ENCODE data around the gene AIMP2. TPM values are rescaled to one million over a fixed set of nuclear protein-coding genes. Genes with fewer than 3 reads are reported as not detected.
"Not testable (repeated sequence)": the region's sequence is repeated elsewhere in the genome, so short reads cannot be mapped to it uniquely, and the experiment has no call there.

The AIMP2 gene
- total and polyA plus RNA-seq, 4 donors, result 28.7 to 41.7 (median 34.9) TPM

DNA sequence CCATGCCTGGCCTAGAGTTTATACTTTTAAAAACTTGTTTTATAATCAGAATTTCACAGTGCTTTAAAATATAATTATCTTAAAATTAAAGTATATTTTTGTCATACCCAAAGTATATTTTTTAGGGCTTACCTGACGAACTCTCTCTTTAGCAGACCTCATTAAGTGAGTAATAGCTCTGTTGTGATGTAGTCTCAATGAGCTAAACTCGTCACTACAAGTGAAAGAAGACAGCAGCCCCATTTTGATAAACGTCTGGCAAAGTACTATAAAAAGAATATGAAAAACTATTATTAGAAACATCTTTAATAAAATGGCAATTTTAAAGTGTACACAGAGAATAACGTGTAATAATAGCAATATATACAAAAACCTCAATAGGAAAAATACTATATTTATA is 40.7 kb downstream of the AIMP2 start:
- no peak overlapping the region for H3K4me3 ChIP-seq (ENCODE audit: low read depth in 1 of 3, low read length in 3 of 3)
- no peak for TF ChIP-seq YY1 (IDR thresholded peaks at IDR 0.05)
- no peak for TF ChIP-seq JUND (IDR thresholded peaks at IDR 0.05)
- TF ChIP-seq, protein P1, sequence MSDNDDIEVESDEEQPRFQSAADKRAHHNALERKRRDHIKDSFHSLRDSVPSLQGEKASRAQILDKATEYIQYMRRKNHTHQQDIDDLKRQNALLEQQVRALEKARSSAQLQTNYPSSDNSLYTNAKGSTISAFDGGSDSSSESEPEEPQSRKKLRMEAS (IDR thresholded peaks at IDR 0.05), result no peak
- no peak for TF ChIP-seq NR2F2 (IDR thresholded peaks at IDR 0.05)
- no peak overlapping the region for H3K27ac ChIP-seq (ENCODE audit: low read depth in 1 of 2, low read length in 2 of 2)
- H3K4me1 ChIP-seq (ENCODE audit: control insufficient read depth in 4 of 4, insufficient read depth in 4 of 4, low read length in 3 of 4), result peaks cover 0 to 3% (median 0%) of the 10 kb centered on the region in 4 donors
- DNase-seq (ENCODE audit: low spot score), result no peak
- WGBS, result 85% methylated on average over 4 of the region's 4 CpGs
- no peaks in the 10 kb centered on the region for H3K9me3 ChIP-seq (ENCODE audit: control insufficient read depth in 4 of 4, low read length in 3 of 4)
- H3K36me3 ChIP-seq (ENCODE audit: control insufficient read depth in 4 of 4, insufficient read depth in 3 of 4, low read depth in 1 of 4, low read length in 3 of 4), result peaks cover 9 to 46% (median 35%) of the 10 kb centered on the region in 4 donors
- no peaks in the 10 kb centered on the region for H3K27me3 ChIP-seq (ENCODE audit: control insufficient read depth in 4 of 4, insufficient read depth in 4 of 4, low read length in 3 of 4)
- H3K9ac ChIP-seq (ENCODE audit: low read depth in 1 of 2, low read length in 2 of 2), result no peak overlapping the region

DNA sequence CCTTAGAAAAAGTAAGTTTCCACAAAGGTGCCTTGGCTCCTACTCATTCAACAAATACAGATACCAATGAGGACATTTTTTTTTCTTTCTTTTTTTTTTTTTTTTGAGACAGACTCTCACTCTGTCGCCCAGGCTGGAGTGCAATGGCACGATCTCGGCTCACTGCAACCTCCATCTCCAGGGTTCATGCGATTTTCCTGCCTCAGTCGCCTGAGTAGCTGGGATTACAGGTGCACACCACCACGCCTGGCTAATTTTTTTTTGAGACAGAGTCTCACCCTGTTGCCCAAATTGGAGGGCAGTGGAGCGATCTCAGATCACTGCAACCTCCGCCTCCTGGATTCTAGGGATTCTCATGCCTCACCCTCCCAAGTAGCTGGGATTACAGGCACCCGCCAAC is 42.1 kb downstream of the AIMP2 start:
- H3K9ac ChIP-seq (ENCODE audit: low read depth in 1 of 2, low read length in 2 of 2); H3K27me3 ChIP-seq (ENCODE audit: control insufficient read depth in 4 of 4, insufficient read depth in 4 of 4, low read length in 3 of 4); H3K4me3 ChIP-seq (ENCODE audit: low read depth in 1 of 3, low read length in 3 of 3); DNase-seq (ENCODE audit: low spot score); H3K9me3 ChIP-seq (ENCODE audit: control insufficient read depth in 4 of 4, low read length in 3 of 4); H3K4me1 ChIP-seq (ENCODE audit: control insufficient read depth in 4 of 4, insufficient read depth in 4 of 4, low read length in 3 of 4); H3K27ac ChIP-seq (ENCODE audit: low read depth in 1 of 2, low read length in 2 of 2): not testable (repeated sequence)
- 92% methylated on average over 9 of the region's 9 CpGs for WGBS
- peaks cover 4 to 35% (median 27%) of the 10 kb centered on the region in 4 donors for H3K36me3 ChIP-seq (ENCODE audit: control insufficient read depth in 4 of 4, insufficient read depth in 3 of 4, low read depth in 1 of 4, low read length in 3 of 4)

DNA sequence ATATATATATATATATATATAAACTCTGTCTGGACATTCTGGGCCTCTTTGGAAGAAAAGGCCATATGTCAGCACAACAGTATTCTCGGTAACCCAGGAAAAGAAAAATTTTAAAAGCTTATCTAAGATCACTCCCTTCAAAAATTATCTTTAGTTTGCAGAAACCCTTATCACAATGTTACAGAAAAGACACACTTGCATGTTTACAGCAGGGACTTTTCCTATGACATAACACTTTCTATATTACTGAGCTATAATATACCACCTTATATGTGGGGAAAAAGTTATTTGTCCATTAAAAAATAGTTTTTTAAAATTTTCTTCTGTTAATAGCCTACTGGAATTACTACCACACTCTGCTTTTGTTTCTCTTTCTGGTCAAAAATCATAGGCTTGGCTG is 47.5 kb downstream of the AIMP2 start:
- Histone ChIP-seq H3K36me3 (ENCODE audit: control insufficient read depth in 4 of 4, insufficient read depth in 3 of 4, low read depth in 1 of 4, low read length in 3 of 4) (peaks cover 1 to 9% (median 6%) of the 10 kb centered on the region in 4 donors), H3K4me3 (ENCODE audit: low read depth in 1 of 3, low read length in 3 of 3) (no peak overlapping the region), H3K4me1 (ENCODE audit: control insufficient read depth in 4 of 4, insufficient read depth in 4 of 4, low read length in 3 of 4) (peaks cover 4 to 18% (median 15%) of the 10 kb centered on the region in 4 donors), H3K27me3 (ENCODE audit: control insufficient read depth in 4 of 4, insufficient read depth in 4 of 4, low read length in 3 of 4) (no peaks in the 10 kb centered on the region), H3K27ac (ENCODE audit: low read depth in 1 of 2, low read length in 2 of 2) (no peak overlapping the region), H3K9ac (ENCODE audit: low read depth in 1 of 2, low read length in 2 of 2) (no peak overlapping the region), H3K9me3 (ENCODE audit: control insufficient read depth in 4 of 4, low read length in 3 of 4) (no peaks in the 10 kb centered on the region)
- 57% methylated on average over 1 of the region's 1 CpG for WGBS
- TF ChIP-seq JUND (IDR thresholded peaks at IDR 0.05) (no peak), RAD21 (IDR thresholded peaks at IDR 0.05) (no peak), YY1 (IDR thresholded peaks at IDR 0.05) (no peak), FOXA1 (IDR thresholded peaks at IDR 0.05) (no peak), SP1 (IDR thresholded peaks at IDR 0.05) (no peak), HNF4G (IDR thresholded peaks at IDR 0.05) (no peak), TAF1 (conservative IDR thresholded peaks at IDR 0.05) (no peak)
- no peak for DNase-seq (ENCODE audit: low spot score)

DNA sequence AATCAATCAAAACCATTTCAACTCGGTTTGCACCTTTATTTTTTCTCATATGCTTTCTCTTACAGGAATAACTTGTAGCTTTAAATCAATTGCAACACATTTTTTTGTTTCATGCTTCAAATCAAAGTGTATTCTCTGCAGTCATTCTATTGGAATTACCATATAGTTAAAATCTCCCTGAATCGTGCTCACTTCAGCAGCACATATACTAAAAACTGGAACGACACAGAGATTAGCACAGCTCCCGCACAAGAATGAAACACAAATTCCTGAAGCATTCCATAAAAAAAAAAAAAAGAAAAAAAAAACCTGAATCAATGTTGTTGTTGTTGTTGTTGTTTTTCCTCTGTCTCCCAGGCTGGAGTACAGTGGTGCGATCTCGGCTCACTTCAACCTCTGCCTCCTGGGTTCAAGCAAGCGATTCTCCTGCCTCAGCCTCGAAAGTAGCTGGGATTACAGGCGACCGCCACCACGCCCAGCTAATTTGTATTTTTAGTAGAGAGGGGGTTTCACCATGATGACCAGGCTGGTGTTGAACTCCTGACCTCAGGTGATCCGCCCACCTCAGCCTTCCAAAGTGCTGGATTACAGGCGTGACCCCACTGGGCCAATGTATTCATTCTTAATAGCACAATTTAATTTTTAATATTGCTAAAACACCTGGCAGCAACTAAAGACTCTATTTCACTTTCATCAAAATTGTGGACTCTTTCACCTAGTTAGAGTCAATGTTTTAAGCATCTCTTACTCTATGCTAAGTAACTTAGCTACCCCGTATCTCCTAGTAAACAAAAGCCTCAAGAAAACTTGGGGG is 48.5 kb downstream of the AIMP2 start:
- H3K27ac ChIP-seq (ENCODE audit: low read depth in 1 of 2, low read length in 2 of 2), result no peak overlapping the region
- H3K36me3 ChIP-seq (ENCODE audit: control insufficient read depth in 4 of 4, insufficient read depth in 3 of 4, low read depth in 1 of 4, low read length in 3 of 4), result peaks cover 1 to 7% (median 6%) of the 10 kb centered on the region in 4 donors
- WGBS, result 62% methylated on average over 14 of the region's 14 CpGs
- DNase-seq (ENCODE audit: low spot score), result no peak
- no peaks in the 10 kb centered on the region for H3K27me3 ChIP-seq (ENCODE audit: control insufficient read depth in 4 of 4, insufficient read depth in 4 of 4, low read length in 3 of 4)
- H3K9me3 ChIP-seq (ENCODE audit: control insufficient read depth in 4 of 4, low read length in 3 of 4), result no peaks in the 10 kb centered on the region
- H3K4me3 ChIP-seq (ENCODE audit: low read depth in 1 of 3, low read length in 3 of 3), result peak overlapping the region in 2 of 3 donors; percentile 81 to 100
- H3K4me1 ChIP-seq (ENCODE audit: control insufficient read depth in 4 of 4, insufficient read depth in 4 of 4, low read length in 3 of 4), result peaks cover 4 to 18% (median 15%) of the 10 kb centered on the region in 4 donors
- H3K9ac ChIP-seq (ENCODE audit: low read depth in 1 of 2, low read length in 2 of 2), result no peak overlapping the region
- TF ChIP-seq, protein P2, sequence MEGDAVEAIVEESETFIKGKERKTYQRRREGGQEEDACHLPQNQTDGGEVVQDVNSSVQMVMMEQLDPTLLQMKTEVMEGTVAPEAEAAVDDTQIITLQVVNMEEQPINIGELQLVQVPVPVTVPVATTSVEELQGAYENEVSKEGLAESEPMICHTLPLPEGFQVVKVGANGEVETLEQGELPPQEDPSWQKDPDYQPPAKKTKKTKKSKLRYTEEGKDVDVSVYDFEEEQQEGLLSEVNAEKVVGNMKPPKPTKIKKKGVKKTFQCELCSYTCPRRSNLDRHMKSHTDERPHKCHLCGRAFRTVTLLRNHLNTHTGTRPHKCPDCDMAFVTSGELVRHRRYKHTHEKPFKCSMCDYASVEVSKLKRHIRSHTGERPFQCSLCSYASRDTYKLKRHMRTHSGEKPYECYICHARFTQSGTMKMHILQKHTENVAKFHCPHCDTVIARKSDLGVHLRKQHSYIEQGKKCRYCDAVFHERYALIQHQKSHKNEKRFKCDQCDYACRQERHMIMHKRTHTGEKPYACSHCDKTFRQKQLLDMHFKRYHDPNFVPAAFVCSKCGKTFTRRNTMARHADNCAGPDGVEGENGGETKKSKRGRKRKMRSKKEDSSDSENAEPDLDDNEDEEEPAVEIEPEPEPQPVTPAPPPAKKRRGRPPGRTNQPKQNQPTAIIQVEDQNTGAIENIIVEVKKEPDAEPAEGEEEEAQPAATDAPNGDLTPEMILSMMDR (IDR thresholded peaks at IDR 0.05; ENCODE audit: low read depth, low read length, missing input control), result no peak
- TF ChIP-seq FOXA2 (IDR thresholded peaks at IDR 0.05) (no peak), TAF1 (conservative IDR thresholded peaks at IDR 0.05) (no peak), GABPA (IDR thresholded peaks at IDR 0.05 in 1 of 2, conservative IDR thresholded peaks at IDR 0.05 in 1 of 2) (no peak), JUND (IDR thresholded peaks at IDR 0.05) (no peak), EGR1 (IDR thresholded peaks at IDR 0.05; ENCODE audit: low read depth in 2 of 2) (no peak), RXRA (IDR thresholded peaks at IDR 0.05) (no peak), HNF4G (IDR thresholded peaks at IDR 0.05) (no peak)
- TF ChIP-seq, protein P3, sequence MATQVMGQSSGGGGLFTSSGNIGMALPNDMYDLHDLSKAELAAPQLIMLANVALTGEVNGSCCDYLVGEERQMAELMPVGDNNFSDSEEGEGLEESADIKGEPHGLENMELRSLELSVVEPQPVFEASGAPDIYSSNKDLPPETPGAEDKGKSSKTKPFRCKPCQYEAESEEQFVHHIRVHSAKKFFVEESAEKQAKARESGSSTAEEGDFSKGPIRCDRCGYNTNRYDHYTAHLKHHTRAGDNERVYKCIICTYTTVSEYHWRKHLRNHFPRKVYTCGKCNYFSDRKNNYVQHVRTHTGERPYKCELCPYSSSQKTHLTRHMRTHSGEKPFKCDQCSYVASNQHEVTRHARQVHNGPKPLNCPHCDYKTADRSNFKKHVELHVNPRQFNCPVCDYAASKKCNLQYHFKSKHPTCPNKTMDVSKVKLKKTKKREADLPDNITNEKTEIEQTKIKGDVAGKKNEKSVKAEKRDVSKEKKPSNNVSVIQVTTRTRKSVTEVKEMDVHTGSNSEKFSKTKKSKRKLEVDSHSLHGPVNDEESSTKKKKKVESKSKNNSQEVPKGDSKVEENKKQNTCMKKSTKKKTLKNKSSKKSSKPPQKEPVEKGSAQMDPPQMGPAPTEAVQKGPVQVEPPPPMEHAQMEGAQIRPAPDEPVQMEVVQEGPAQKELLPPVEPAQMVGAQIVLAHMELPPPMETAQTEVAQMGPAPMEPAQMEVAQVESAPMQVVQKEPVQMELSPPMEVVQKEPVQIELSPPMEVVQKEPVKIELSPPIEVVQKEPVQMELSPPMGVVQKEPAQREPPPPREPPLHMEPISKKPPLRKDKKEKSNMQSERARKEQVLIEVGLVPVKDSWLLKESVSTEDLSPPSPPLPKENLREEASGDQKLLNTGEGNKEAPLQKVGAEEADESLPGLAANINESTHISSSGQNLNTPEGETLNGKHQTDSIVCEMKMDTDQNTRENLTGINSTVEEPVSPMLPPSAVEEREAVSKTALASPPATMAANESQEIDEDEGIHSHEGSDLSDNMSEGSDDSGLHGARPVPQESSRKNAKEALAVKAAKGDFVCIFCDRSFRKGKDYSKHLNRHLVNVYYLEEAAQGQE (IDR thresholded peaks at IDR 0.05), result no peak
- TF ChIP-seq, protein P4, sequence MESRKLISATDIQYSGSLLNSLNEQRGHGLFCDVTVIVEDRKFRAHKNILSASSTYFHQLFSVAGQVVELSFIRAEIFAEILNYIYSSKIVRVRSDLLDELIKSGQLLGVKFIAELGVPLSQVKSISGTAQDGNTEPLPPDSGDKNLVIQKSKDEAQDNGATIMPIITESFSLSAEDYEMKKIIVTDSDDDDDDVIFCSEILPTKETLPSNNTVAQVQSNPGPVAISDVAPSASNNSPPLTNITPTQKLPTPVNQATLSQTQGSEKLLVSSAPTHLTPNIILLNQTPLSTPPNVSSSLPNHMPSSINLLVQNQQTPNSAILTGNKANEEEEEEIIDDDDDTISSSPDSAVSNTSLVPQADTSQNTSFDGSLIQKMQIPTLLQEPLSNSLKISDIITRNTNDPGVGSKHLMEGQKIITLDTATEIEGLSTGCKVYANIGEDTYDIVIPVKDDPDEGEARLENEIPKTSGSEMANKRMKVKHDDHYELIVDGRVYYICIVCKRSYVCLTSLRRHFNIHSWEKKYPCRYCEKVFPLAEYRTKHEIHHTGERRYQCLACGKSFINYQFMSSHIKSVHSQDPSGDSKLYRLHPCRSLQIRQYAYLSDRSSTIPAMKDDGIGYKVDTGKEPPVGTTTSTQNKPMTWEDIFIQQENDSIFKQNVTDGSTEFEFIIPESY (IDR thresholded peaks at IDR 0.05), result no peak

Data from liver (tissue), 9 donors.